HG03460 (cell line): ENCODE measurements around the gene LYZL1.
"Not testable (repeated sequence)": the region's sequence is repeated elsewhere in the genome, so short reads cannot be mapped to it uniquely, and the experiment has no call there.

ENCODE experiments used
- ATAC-seq: cut with Tn5 transposase; IDR thresholded peaks from one replicate; pipeline ENCODE4 v1.9.1; 2021; ENCODE audit not compliant: unreplicated experiment

Gene LYZL1

DNA sequence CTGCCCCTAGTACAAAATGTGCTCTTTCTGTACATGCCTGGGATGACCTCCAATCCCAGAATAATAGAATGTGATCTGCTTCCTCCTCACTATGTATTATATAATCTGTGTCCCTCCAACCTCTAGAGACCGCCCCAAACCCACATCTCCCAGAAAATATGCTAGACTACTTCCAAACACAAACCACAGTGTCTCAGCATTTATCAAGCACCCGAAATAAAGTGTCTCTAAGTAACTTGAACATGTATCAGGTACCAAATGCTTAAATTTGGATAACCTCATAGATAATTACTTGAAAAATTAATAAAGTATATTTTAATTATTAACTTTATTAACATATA lies 16.1 kb downstream of the LYZL1 start:
- ATAC-seq: no peak

DNA sequence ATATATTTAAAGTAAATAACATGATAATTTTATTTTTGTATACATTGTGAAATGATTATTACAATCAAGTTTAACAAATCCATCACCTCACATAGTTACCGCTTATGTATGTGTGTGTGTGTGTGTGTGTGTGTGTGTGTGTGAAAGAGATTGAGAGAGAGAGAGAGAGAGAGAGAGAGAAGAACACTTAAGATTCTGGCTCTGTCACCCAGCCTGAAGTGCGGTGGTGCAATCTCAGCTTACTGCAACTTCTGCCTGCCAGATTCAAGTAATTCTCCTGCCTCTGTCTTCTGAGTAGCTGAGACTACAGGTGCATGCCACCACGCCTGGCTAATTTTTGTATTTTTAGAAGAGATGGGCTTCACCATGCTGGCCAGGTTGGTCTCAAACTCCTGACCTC lies 17.8 kb downstream of the LYZL1 start:
- no peak for ATAC-seq

DNA sequence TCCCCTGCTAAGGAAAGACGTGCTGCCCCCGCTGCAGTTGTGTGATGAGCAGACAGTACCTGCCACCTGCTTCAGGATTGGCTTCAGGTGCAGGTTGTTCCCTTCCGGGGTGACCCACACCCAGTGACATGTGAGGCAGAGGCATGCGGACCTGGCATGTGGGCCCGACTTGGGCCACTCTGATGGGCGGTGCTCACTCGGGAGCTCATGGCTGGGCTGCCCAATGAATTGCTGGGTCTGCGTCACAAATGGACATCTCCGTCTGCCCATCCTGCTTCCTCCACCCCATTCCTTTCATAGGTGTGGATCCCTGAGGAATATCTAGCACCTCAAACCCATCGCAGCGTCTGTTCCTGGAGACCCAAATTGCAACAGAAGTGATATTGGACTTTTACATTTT lies 19.3 kb downstream of the LYZL1 start:
- not testable (repeated sequence) for ATAC-seq

DNA sequence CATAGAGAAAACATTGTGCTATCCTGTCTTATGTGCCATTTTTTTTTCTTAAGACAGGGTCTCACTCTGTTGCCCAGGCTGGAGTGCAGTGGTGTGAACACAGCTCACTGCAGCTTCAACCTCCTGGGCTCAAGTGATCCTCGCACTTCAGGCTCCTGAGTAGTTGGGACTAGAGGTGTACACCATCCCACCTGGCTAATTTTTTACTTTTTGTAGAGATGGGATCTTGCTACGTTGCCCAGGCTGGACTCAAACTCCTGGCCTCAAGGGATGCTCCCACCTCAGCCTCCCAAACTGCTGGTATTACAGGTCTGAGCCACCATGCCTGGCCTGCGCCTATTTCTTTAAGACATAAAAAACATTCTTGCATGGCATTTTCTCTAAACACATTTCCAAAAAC lies 20.6 kb downstream of the LYZL1 start:
- ATAC-seq: no peak

DNA sequence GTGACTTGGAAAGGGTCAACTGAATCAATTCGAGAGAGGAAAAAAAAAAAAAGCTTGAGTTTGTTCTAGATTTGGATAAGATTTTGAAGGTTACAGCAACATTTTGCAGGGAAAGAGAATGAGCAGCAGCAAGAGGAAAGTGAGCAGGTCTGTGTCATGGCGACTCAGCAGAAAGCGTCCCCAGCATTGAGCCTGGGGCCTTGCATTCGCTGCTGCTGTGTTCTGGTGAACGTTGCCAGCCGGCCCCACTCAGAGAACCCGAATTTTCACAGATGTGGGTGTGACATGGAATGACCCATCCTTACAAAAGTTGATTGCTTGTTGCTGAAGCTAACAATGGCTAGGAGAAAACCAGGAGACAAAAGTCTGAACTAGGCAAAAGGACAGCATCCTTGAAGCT lies 21.6 kb downstream of the LYZL1 start:
- ATAC-seq: not testable (repeated sequence)

DNA sequence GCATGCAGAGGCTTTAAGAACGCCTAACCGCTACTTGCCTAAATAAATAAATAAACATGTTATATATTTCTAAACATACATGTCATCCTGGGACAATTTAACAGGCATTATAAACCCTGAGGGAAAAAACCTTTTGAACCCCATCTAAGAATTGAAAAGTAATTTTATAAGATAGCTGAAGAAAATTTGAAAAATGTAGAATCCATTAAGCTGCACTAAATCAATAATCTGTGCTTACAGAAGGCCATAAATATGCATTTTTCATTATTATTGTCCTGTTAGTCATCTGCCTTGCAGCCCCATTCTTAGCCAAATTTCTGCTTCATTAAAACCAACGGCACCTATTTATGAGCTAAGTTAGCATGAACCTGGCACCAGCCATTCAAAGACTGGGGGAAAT lies 24.2 kb downstream of the LYZL1 start:
- ATAC-seq: no peak

DNA sequence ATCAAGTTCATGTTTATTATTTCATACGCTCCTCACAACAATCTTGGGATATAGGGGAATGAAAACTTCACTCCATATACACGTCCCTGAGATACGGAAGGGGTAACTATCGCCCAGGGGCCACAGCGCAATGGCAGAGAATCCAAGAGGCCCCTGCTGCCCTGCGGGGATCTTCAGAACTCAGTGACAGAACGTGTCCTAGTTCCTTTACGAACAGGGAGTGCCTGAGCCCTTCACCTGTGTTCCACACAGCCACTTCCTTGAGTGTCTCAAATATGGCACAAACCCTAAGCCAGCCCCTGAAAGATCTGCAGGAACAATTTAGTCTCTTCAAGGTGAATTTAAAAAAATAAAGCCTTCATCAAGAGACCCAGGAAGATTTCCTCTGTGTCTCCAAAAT lies 25.9 kb downstream of the LYZL1 start:
- no peak for ATAC-seq

DNA sequence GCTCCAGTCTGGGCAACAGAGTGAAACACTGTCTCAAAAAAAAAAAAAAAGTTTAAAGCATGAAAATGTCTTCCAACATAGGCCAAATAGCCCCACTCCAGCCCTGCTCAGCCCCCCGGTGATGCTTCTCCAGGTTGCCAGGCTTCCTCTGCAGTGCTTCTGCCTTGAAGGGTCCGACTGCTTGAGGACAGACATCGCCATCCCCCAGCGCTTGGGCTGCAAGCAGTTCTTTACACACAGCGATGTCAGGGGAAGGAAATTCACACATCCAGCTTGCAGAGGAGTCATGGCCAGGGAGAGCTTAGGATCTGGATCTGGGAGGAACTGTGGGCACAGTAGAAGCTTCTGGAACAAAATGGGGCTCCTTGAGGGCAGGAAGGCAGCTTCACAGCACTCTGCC lies 26.9 kb downstream of the LYZL1 start:
- no peak for ATAC-seq

DNA sequence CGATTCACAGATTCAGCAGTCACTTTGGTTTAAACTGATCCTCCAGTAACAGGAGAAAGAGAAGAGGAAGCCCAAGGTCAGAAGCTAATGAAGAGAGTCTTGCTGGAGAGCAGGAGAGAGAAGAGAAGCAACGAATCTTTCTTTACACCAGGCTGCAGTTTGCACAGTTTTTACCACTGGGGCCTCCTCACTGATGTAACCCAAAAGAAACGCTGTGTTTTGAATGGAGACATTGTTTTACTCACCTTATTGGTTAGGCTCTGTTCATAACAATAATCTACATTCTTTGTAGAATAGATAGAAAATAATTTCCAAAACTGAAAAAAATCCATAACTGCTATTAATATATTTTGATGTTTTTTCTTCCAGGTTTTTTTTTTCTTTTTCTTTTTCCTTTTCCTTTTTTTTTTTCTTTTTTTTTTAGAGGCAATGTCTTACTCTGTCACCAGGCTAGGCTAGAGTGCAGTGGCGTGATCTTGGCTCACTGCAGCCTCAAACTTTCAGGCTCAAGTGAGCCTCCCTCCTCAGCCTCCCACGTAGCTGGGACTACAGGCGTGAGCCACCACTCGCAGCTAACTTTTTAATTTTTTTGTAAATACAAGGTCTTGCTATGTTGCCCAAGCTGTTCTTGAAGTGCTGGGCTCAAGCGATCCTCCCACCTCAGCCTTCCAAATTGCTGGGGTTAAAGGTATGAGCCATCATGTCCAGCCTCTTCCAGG lies 27.6 kb downstream of the LYZL1 start:
- no peak for ATAC-seq

DNA sequence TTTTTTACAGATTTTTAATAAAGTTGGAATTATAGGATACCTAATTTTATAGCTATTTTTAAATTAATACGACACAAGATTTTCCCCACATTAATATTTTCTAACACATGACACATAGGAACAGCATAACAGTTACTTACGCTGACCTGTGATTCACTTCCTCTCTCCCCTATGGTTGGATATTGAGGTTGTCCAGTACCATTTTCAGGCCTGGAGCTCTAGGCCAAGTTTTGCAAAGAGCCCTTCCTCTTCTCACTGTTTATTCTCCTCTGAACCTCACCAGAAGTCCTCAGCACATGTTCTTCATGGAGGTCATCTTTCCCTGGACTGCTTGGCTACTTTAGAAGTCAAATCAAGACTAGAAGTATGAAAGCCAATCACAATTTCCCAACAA lies 28.2 kb downstream of the LYZL1 start:
- no peak for ATAC-seq

DNA sequence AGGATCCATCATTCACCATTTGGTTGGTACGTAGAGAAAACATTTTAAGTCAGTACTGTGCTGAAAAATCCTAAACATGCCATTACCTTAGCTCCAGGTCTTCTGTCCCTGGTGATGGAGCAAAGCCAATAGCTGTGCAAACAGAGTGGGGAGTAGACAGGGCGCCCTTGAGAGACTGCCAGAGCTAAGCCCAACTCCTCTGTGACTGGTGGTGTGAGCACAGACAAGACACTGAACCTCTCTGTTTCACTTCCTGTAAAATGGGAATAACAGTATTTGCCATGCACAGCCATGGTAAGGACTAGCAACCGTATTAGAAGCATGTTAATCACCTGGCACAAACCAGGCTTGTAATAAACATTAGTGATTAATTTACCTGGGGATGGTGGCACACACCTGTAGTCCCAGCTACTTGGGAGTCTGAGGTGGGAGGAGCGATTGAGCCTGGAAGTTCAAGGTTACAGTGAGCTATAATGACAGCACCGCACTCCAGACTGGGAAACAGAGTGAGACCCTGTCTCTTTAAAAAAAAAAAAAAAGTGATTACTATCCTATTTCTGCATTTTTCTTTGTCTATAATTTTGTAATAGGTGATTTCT lies 28.7 kb downstream of the LYZL1 start:
- ATAC-seq: no peak

DNA sequence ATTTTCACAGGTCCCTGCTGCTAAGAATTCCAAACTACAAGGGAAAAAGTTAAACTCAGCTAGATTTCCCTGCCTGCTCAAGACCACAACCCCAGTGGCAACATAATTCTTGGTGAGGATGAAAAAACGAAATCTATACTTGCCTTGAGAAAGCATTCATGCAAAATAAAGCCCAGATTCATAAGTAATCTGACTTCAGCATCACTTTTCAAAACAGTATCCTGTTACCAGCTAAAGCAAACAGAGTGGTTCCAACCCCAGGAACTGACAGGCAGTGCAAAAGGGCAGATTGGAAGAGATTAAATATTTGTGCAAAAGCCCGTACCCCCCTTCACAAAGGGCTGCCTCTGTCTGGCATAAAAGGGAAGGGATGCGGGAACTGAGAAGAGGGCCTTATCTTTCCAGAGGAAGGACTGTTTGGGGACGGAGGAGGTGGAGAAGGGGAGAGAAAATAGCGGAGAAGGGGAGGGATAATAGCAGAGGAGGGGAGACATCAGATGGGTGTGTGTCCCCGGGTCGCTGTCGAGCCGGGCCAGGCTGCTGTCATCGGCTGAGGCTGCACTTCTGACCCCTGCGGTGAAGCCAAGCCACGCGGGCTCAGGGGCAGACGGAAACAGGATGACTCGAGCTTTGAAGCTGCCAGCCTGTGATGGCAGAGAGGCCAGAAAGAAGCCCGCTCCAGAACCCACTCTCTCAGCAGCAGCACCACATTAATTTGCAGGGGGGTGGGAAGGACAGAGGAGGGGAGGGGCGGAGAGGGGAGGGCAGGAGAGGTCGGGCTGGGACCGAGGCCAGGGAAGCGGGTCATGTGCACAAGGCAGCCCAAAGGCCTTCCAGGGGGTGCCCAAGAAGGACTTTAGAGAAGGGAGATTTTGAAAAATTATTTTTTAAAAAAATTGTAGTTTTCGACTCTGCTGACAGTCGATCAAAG lies 29.5 kb downstream of the LYZL1 start:
- not testable (repeated sequence) for ATAC-seq

DNA sequence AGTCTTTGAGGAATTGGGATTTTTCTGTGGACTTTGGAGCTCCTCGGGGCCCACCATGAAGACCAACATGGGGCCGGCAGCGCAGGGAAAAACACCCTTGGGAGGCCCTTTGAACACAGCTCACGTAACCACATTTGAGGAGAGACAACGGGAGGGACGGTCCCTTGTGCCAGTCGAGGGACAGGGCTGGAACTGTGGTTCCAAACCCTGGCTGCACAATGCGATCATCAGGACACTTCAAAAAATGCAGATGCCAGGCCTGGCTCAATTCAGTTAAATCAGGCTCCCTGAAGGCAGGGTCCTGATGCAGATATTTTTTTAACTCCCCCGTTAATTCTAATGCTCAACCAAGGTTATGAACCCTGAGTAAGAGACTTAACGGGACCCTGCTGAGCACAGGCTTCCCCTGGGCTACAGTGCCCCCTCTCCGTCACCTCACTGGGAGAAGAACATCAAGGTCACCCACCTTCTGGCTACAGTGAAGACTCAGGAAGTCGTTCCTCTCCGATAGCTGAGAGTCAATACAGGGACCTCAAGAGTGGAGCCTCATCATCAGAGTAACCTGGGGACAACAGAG lies 30.4 kb downstream of the LYZL1 start:
- no peak for ATAC-seq

DNA sequence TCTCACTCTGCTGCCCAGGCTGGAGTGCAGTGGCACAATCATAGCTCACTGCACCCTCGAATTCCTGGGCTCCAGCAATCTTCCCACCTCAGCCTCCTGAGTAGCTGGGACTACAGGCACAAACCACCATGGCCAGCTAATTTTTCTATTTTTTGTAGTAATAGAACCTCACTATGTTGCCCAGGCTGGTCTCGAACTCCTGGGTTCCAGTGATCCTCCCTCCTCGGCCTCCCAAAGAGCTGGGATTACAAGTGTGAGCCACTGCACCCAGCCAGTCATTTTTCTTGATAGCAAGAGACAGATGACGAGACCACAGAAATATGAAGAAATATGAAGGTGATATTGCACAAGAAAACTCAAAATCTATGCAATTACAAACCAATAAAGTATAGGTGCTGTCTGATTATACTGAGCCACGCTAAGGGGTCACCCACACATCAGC lies 31.8 kb downstream of the LYZL1 start:
- ATAC-seq: not testable (repeated sequence)

DNA sequence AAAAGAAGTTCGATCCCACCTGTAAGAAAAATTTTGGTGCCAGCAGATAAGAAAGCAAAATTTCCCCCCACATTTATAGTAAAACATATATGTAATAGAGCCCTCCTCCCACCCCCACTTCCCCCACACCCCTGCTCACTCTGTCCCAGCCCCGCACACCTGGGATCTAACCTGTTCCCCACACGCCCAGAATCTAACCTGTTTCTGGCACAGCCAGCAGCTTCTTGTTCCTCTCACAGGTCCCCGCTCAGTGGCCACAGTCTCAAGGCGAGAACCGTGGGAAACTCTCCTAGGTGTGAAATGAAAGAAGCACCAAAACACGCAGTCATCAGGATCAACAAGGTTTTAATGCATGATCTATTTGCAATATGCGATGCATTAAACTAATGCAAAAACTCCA lies 32.8 kb downstream of the LYZL1 start:
- ATAC-seq: no peak

DNA sequence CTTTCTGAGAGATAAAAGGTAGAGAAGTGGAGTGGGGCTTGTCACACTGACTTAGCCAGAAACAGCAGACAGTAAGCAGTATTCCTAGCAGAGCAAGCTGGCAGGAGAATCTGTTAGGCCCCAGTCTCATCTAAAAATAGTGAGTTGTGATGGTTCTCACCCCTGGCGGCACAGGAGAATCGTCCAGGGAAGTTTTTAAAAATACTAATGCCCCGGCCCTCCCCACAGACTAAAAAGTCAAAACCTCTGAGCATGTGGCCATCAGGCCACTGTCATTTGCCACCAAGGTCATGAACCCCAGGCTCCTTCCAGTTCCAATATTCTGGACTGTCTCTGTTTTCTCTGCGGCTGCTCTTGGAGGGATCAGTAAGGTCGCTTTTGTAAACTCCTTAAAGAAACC lies 34.0 kb downstream of the LYZL1 start:
- no peak for ATAC-seq

DNA sequence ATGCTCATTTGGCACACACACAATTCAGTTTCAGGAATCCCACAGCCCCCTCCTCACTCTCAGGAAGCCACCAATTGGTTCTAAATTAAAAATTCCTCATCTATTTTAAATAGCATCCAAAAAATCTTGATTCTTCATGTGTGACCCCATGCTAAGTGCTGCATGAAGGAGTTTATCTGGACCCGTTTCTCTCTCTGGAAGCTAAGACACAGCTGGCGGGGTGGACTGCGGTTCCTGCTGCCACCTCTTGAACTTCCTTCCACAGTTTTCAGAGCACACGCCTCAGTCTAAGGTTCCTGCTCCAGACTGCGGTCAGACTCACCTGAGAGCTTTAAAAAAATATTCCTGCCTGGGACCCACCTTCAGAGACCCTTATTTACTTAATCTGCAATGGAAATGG lies 34.5 kb downstream of the LYZL1 start:
- ATAC-seq: no peak

DNA sequence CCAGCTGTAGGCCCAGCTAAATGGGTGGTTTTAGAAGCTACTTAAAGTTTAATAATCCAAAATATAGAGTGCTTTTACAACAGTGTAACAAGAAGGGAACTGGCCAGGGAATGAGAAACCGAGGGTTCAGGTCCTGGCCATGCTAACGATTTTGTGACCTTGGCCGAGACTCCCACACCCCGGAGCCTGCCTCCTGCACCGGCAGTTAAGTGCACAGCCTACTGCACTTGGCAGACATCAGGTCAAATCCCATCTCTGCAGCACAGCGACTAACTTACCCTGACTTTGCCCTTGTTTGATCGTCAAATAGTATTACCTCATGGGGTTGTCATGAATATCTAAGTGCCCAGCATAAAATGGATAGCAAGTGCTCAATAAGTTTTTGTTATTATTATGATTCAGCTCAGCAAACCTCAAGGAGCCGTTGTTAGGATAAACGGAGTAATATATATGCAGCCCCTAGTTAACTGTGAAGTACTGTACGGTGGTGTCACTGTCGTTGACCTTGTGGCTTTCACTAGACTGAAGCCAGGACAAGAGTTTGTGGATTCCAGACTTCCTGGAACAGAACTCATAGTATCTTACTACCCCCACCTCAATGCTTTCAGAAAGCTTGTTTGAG lies 35.5 kb downstream of the LYZL1 start:
- ATAC-seq: no peak

DNA sequence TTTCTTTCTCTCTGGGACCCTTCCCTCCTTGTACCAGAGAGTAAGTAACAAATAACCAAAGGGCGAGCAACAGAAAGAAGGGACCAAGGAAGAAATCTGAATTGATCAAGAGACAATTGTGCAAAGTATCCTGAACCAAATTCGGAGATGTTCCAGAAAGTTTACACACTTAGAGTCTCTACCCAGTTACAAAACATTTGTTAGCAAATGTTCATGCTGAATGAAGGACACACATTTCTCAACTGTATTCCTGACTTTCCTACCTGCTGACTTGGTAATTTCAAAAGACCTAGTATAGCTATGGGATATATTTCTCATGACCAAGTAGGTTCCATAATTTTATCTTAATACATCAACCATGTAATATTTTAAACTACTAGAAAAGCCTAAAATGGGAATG lies 37.4 kb downstream of the LYZL1 start:
- no peak for ATAC-seq

DNA sequence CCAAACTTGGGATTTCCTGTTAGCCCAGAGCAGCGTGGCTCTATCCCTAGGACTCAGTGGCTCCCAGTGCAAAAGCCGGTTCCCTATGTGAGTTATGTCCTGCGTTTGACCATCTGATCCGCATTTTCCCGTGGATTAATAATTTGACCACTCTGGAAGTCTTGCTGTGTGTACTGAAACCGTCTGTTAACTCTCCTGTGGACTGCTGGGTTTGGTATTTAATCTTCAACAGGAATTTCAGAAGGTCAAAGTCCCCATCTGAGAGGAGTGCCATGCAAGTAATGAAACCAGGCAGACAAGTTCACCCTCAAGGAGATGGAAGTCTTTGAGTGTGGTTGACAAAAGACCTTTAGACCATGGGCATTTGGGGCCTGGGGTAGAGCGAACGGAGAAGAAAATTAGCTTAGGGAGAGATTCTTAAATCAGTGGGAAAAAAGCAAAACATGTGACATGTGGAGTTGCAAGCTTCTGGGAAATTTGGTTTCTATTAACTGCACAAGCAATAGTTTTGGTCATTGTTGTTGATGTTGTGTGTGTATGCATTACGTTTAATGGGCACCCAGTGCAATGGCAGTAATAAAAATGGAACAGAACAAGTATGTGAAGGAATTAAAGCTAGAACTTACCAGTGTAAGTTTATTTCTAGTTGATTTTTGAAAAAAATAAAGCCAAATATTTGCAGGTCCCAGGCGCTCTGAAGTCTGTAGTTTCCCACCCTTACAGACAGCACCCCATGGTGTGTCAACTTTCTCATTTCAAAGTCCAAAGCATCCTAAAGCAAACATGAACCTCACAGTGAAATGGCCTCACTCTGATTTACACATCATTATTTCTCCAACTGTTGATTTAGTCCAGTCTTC lies 38.2 kb downstream of the LYZL1 start:
- ATAC-seq: no peak
